H1 (cell line): Measurements from ENCODE around the gene TSPAN5.

ENCODE experiments used
- EZH2 ChIP-seq: fragments of 200-600 bp; sonication (generic); IDR thresholded peaks from 2 replicates; pipeline ENCODE4 v1.7.1; 2012; ENCODE audit warnings: low read depth, mild to moderate bottlenecking, moderate library complexity, low read length, inconsistent platforms; ENCODE audit not compliant: severe bottlenecking
- HDAC2 ChIP-seq, 2 experiments: fragments of 300-600 bp in 1 of 2; sonication (generic) in 1 of 2; IDR thresholded peaks; 2 replicates each; pipeline ENCODE4 v1.6.1; 2011 to 2012; ENCODE audit warnings: low read depth in 2 of 2, low read length in 2 of 2, mild to moderate bottlenecking in 2 of 2, moderate library complexity in 2 of 2, borderline replicate concordance in 1 of 2, inconsistent platforms in 1 of 2
- NANOG ChIP-seq: IDR thresholded peaks from 2 replicates; pipeline ENCODE4 v1.6.1; 2011; ENCODE audit warnings: low read length, low read depth, mild to moderate bottlenecking, inconsistent platforms; ENCODE audit not compliant: insufficient read depth, poor library complexity, severe bottlenecking
- POLR2A ChIP-seq, 2 experiments: IDR thresholded peaks; 1 replicate in 1 of 2; 2 replicates in 1 of 2; pipeline ENCODE4 v1.6.1; 2011; ENCODE audit warnings: low read depth in 2 of 2, low read length in 2 of 2, mild to moderate bottlenecking in 2 of 2; ENCODE audit errors: control extremely low read depth in 1 of 2
- RFX5 ChIP-seq: IDR thresholded peaks from 2 replicates; pipeline ENCODE4 v1.6.1; 2011; ENCODE audit warnings: low read depth, low read length, improper control_type of control experiment, borderline replicate concordance
- TAF1 ChIP-seq: IDR thresholded peaks from 2 replicates; pipeline ENCODE4 v1.6.1; 2011; ENCODE audit warnings: mild to moderate bottlenecking, low read depth, low read length
- TCF12 ChIP-seq: IDR thresholded peaks from 2 replicates; pipeline ENCODE4 v1.6.1; 2011; ENCODE audit warnings: low read depth, mild to moderate bottlenecking, low read length
- ZNF274 ChIP-seq: IDR thresholded peaks from 2 replicates; pipeline ENCODE4 v1.7.0; 2012; ENCODE audit warnings: low read length, borderline replicate concordance; ENCODE audit errors: extremely low read depth
- TF ChIP-seq, protein P1 (sequence below), 3 experiments: IDR thresholded peaks; 1 replicate in 2 of 3; 2 replicates in 1 of 3; pipeline versions ENCODE4 v1.5.1 to v1.6.1; 2011; ENCODE audit warnings: low read length in 3 of 3, mild to moderate bottlenecking in 3 of 3, inconsistent platforms in 2 of 3, low read depth in 1 of 3, moderate library complexity in 1 of 3; ENCODE audit not compliant: insufficient read depth in 1 of 3; ENCODE audit errors: control extremely low read depth in 1 of 3
- TF ChIP-seq, protein P2 (sequence below): IDR thresholded peaks from 2 replicates; pipeline ENCODE4 v1.6.1; 2012; ENCODE audit warnings: low read length, inconsistent platforms
- TF ChIP-seq, protein P3 (sequence below): IDR thresholded peaks from 2 replicates; pipeline ENCODE4 v1.6.1; 2011; ENCODE audit warnings: low read length, improper control_type of control experiment

DNA sequence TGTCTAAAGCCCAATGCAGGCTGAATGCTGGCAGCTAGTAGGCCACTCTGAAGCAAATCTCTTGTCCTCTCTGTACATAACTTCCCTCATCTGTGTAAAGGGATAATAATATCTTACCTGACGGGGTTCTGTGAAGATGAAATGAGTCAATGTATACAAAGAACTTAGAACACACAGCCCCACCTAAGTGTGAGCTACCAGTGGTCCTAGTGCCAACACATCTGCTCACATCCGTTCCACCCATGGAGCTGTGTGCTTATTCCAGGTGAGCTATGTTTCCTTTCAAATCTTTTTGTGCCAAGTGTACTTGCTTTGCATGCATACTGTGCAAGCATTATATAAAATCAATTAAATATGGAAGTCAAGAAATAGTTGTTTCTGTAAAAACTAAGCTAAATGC is 116.4 kb downstream of the TSPAN5 start:
- no peak for TF ChIP-seq TAF1
- TF ChIP-seq, protein P1, sequence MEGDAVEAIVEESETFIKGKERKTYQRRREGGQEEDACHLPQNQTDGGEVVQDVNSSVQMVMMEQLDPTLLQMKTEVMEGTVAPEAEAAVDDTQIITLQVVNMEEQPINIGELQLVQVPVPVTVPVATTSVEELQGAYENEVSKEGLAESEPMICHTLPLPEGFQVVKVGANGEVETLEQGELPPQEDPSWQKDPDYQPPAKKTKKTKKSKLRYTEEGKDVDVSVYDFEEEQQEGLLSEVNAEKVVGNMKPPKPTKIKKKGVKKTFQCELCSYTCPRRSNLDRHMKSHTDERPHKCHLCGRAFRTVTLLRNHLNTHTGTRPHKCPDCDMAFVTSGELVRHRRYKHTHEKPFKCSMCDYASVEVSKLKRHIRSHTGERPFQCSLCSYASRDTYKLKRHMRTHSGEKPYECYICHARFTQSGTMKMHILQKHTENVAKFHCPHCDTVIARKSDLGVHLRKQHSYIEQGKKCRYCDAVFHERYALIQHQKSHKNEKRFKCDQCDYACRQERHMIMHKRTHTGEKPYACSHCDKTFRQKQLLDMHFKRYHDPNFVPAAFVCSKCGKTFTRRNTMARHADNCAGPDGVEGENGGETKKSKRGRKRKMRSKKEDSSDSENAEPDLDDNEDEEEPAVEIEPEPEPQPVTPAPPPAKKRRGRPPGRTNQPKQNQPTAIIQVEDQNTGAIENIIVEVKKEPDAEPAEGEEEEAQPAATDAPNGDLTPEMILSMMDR (IDR thresholded peaks at IDR 0.05; ENCODE audit: control extremely low read depth in 1 of 3, insufficient read depth in 1 of 3, low read depth in 1 of 3, low read length in 3 of 3) = no peak
- no peak for TF ChIP-seq POLR2A (IDR thresholded peaks at IDR 0.05; ENCODE audit: control extremely low read depth in 1 of 2, low read depth in 2 of 2, low read length in 2 of 2)
- TF ChIP-seq, protein P2, sequence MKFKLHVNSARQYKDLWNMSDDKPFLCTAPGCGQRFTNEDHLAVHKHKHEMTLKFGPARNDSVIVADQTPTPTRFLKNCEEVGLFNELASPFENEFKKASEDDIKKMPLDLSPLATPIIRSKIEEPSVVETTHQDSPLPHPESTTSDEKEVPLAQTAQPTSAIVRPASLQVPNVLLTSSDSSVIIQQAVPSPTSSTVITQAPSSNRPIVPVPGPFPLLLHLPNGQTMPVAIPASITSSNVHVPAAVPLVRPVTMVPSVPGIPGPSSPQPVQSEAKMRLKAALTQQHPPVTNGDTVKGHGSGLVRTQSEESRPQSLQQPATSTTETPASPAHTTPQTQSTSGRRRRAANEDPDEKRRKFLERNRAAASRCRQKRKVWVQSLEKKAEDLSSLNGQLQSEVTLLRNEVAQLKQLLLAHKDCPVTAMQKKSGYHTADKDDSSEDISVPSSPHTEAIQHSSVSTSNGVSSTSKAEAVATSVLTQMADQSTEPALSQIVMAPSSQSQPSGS = no peak
- TF ChIP-seq RFX5 = no peak
- no peak for TF ChIP-seq ZNF274
- TF ChIP-seq EZH2 = no peak
- TF ChIP-seq NANOG = no peak
- TF ChIP-seq HDAC2 (IDR thresholded peaks at IDR 0.05; ENCODE audit: borderline replicate concordance in 1 of 2, low read depth in 2 of 2, low read length in 2 of 2) = no peak
- TF ChIP-seq, protein P3, sequence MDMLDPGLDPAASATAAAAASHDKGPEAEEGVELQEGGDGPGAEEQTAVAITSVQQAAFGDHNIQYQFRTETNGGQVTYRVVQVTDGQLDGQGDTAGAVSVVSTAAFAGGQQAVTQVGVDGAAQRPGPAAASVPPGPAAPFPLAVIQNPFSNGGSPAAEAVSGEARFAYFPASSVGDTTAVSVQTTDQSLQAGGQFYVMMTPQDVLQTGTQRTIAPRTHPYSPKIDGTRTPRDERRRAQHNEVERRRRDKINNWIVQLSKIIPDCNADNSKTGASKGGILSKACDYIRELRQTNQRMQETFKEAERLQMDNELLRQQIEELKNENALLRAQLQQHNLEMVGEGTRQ = no peak
- TF ChIP-seq TCF12 = no peak
